NCI-H1105 treated with DMSO at 0.1 percent for 48 hours (cell line): ENCODE measurements around the gene EEPD1.

Source experiments
- DNase-seq: peaks from one replicate; lab custom pipeline; 2025; lab: John Stamatoyannopoulos, UW

Gene EEPD1

DNA sequence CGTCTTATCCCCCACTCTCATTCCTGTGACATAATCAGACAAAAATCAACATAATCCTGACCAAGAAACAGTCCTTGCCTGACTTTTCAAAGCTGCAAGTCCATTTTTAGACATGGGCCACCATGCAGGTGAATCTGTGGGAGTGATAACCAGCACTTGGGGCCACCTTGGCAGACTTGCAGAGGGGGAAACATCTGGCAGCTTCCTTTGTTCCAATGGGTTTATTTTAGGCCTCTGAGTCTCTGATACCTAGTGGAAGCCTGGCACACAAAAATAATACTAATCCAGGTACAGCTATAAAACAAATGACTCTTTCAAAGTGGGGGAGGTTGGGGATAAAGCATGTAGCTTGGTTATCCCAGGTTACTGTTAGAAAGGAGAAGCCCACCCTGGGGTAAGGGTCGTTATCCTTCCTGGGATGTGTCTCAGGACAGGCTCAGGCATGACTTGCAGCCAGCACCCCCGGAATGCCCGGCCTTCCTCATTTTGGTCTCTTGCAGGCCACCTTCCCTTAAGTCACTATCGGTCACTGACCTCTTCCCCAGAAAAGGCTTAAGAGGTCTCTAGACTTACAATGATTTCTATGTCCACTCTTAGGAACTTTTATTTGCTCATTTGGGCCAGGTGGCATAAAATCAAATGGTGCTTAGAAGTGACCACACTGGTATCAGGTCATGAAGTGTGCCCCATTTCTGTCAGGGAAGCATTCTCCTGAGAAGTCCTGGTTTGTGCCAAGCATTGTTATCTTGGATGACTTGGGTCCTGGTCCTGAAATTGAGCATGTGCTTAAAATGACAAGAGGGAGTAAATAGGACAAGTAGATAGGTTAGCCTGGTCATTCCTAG lies 37.6 kb downstream of the EEPD1 start:
- no peak for DNase-seq

DNA sequence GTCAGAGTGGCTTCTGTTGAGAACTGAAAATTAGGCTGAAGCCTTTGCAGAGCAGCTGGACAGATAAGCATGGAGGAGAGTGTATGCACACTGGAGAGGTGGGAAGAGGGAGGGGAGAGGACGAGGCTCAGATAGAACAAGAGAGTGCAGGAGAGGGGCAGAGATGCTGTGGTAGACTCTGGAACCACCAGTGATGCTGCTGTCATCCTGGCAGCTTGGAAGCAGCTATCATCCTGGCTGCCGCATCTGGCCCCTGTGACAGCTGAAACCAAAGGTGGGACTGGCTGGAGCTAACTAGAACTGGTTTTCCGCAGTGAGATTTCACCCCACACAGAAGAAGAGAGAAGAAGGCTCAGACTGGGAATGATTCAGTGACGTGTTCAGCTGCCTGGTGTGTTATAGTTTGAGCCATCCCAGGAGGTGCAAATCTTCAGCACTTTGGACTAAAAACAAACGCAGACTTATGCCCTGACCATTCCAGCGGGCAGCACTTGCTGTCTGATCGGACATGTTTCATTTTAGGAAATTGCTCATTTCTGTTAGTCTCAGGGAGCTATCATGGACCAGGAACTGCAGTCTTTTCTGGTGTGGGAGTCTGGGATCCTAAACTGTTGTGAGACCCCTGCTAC lies 38.4 kb downstream of the EEPD1 start:
- no peak for DNase-seq

DNA sequence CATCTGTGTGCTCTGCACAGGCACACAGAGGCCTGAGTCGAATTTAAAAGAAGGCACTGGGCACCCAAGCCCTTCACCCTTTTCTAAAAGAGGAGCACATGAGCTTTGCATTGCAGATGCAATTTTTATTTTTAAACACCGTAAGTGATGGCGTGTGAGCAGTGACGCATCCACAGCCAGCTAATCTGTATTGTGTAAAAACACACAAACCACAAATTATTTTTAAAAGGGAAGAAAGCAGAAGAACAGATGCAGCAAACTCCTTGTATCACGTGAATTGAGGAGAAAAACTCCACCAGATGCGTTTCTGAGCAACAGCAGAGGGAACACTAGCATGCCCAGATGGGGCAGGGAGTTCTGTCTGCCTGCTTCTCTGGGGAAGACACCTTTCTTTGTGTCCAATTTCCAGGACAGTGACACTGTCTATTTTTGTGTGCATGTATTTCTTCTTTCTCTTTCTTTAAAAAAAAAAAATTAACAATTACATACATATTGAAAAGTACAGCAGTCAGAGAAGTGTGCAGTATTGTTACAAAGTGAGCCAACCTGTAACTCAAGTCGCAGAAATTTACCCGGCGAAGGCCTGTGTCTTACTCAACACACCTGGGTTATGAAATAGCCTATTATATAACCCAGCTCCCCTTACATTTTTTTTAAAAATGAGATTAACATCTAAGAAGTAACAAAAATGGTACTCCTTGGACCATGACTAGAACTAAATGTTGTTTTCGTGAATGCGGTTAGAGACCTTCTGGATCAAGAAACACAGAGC lies 39.2 kb downstream of the EEPD1 start:
- DNase-seq, result no peak

DNA sequence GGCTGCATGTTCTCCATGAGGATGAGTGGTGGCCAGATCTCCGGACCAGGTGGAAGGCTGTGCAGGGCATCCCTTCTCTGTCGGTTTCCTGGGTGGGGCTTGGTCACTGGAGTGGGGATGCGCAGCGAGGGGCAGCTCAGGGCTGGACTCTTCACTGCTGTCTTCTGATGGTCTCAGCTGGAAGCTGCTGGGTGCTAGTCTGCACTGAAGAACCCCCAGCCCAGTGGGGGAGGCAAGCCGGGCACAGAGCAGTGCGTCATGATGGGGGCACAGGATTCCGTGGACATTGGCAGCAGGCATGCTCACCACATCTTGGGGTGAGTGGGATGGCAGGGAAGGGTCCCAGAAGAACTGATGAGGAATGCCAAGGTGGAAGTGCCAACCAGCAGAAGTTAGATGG lies 39.8 kb downstream of the EEPD1 start:
- DNase-seq, result no peak

DNA sequence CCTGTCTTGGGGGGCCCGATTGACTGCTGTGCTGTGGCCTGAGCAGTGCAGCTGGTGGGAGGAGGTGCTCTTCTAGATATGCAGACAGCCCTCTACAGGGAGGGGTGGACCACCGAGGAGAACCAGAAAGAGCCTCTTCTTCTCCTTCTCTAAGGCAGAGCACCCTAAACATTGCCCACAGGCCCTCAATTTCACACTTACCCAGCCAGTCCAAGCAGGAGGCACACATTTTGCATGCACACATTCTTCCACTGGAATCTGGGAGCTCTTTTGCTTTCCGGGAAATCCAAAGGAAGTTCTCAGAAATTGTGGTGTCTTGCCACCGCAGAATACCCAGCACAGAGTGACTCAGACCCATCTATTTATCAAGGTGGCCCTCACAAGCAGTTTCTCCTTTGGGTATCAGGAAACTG lies 45.8 kb downstream of the EEPD1 start:
- no peak for DNase-seq

DNA sequence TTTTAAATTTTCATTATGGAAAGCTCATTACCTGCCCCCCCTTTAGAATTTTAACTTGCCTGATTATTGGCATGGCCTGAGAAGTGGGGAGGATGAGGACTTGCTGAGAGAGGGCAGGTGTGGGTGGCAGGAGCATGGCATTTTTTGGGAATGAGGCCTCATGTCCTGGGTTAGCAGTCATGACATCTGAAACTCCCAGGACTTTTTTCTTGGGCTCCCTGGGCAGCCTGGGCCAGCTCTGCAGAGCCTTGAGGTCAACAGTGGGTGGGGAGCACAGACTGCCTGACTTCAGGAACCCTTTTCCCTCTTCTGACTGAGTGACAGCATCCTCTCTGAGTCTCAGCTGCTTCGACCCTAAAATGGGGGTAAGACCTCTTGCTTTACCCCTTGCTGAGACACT lies 46.3 kb downstream of the EEPD1 start:
- DNase-seq, result no peak

DNA sequence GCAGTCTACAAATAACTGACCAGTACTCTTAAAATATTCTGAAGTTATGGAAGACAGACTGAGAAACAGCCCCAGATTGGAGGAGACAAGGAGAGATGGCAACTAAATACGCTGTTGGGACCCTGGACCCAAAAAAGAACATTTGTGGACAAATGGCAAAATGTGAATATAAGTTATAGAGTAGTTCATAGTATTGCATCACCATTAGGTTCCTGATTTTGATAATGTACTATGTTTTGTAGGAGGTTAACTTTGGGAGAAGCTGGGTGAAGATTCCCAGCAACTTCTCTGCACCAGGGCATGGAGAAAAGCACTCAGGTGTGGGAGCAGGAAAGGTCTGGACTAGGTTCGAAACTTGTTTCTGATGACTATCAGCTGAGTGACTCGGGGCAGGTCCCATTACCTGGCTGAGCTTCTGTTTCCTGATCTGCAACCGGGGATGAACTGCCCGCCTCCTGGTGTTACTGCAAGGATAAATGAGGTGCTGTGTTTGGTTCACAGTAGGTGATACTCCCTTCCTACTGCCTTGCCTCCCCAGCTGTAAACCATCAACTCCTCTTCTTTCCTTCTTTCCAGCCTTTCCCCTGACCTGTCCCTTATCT lies 48.2 kb downstream of the EEPD1 start:
- DNase-seq, result no peak

DNA sequence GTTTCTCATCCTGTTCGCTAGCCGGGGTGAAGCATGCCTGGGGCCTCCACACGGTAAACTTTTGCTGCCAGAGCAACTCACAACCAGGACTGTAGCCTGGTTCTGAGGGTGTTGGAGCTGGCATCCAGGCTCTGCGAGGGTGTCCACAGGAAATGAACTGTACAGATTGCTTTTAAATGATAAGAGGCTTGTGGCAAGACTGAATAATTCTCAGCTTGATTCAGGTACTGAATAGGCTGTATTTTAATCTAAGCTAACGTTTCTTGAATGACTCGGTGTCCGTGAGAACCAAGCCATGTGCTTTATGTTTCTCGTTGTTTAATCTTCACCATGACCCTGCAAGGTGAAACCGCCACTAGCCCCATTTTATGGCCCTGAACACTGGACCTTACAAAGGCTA lies 49.3 kb downstream of the EEPD1 start:
- no peak for DNase-seq

DNA sequence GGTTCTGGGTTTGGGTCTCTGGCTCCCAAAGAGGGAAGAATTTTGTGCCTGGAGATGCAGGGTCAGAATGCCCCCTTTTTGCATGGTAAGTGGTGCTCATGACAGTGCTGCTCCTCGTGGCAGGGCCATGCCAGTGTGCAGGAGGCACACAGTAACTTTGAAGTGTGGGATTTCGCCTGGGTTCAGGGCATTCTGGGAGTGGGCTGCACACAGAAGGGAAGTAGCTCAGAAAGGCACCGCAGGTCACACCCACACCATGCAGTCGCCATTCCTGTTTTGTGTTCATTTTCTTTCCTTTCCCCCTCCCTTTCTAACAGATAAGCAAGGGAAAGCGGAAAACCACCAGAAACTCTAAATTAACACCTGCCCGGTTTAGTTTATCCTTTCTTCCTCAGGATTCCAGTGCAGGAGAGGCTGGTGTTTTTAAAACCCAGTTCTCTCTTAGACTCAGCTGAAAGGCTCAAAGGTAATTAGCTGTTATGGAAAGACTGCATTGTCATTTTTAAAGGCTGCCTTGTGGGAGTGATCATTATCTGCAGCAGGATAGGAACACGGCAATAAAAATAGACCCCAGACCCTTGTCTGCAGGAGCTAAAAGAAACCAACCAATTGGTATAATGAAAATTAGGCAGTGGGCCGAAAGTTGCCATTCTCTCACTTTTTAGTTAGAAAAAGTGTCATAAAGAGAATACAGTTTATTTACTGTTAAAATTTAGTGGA lies 50.2 kb downstream of the EEPD1 start:
- no peak for DNase-seq

DNA sequence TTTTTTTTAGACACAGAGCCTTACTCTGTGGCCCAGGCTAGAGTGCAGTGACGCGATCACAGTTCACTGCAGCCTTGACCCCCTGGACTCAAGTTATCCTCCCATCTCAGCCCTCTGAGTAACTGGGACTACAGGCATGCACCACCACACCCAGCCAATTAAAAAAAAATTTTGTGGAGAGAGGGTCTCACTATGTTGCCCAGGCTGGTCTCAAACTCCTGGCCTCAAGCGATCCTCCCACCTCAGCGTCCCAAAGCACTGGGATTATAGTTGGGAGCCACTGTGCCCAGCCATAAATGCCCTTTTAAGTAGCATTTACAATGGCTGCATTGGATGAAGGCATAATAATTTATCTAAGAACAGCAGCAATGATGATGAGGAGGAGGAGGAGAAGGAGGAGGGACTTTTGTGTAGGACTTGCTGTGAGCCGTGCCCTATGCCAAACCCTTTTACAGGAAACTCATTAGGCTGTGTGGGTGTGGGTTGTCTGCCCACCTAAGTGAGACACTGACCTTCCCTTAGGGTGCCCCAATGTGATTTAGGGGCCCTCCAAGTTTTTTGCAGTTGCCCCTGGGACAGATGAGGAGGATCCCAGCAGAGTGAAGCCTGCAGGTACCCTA lies 51.1 kb downstream of the EEPD1 start:
- no peak for DNase-seq

DNA sequence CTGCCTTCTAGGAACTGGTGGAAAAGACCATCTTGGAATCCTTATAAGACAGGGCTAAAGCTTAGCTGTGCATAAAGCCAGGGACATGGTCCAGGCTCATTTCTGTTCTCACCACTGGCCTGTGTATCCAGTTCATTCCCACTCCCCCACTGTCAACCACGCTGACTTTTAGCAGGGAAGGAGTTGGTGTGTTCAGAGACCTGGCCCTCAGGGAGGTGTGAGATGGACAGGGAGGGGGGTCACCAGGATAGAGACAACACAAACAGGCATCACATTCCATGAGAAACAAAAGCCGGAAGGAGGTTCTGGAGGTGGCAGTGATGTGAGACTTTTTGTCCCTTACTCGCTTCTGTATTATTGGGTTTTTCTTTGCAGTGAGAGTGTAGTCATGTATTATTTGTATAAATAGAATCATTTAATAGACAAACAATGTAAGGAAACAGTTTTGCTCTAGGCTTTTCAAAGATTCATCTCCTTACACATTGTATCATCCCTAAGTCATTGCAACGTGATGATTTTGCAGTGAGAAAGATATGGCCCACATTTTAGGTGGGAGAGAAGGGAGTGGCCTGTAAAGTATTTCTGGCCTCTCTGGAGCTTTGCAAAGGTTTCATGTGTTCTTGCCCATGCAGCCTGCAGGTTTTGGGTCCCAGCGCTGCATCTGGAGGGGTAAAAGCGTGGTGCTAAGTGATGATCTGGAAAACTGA lies 52.0 kb downstream of the EEPD1 start:
- DNase-seq, result no peak

DNA sequence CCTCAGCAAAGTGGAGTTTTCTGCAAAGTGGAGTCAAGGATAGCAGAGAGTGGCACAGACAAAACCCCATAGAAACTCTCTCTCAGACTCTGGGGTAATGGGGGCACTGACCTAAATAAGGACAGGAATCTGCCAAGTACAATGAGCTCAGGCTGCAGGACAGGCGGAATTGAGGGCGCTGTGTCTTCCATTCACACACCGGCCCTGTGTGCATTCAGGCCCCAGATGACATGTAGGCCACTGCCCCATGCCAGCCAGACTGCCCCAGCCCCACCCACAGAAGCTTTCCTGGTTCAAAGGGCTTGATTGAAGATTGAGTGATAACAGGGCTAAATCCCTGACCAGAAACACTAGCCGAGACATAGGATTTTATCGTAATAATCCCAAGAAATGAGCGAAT lies 52.7 kb downstream of the EEPD1 start:
- DNase-seq, result no peak

DNA sequence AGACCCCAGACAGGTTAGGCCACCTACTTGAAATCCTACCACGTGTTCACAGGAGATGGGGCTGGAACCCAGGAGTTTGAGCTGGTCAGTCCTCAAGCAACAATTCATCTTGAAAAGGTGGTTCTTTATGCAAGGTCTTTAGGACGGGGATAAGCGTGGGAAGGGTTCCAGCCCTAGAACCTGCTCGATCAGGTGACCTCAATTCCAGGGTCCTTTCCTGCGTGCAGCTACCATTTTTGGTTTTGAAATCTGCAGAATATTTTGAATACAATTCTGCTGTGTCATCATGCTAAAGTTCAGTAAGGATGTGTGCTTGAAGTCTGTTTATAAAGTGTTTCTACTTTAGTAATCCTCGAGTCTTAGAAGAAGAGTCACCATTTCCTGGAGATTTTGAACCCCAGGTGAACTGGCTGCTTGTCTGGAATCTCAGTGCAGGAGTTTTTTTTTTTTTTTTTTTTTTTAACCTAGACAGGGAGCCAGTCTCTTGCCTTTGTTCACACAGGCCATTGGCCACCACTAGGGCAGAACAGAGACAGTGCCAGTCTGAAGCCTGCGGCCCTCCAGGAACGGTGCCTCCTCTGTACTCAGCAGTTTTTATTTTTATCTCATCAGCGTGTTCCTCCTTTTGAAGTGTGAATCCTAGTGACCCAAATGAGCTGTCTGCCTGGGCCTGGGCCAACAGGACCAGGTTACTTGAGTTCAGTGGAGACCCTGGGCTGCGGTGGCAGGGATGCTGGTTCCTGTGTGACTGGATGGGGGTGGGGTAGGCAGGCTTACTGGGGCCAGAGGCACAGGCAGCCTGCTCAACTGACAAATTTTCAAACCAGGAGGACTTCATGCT lies 54.6 kb downstream of the EEPD1 start:
- no peak for DNase-seq

DNA sequence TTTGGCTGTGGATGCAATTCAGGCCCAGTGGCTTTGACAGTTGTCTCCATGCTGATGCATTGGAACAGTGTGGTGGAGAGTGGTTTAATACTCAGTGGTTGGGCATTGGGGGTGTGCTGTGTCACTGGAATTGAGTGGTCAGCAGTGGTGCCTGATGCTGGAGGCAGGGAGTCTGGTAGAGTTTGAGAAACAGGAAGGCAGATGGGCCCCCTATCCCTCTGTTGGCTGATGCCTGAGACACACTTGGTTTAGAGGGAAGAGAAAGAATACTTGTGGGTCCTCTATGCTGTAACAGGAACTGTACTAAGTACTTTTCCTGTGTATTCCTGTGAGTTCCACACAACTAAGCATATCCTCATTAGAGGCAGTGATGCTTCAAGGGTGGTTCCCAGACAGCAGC lies 55.4 kb downstream of the EEPD1 start:
- no peak for DNase-seq

DNA sequence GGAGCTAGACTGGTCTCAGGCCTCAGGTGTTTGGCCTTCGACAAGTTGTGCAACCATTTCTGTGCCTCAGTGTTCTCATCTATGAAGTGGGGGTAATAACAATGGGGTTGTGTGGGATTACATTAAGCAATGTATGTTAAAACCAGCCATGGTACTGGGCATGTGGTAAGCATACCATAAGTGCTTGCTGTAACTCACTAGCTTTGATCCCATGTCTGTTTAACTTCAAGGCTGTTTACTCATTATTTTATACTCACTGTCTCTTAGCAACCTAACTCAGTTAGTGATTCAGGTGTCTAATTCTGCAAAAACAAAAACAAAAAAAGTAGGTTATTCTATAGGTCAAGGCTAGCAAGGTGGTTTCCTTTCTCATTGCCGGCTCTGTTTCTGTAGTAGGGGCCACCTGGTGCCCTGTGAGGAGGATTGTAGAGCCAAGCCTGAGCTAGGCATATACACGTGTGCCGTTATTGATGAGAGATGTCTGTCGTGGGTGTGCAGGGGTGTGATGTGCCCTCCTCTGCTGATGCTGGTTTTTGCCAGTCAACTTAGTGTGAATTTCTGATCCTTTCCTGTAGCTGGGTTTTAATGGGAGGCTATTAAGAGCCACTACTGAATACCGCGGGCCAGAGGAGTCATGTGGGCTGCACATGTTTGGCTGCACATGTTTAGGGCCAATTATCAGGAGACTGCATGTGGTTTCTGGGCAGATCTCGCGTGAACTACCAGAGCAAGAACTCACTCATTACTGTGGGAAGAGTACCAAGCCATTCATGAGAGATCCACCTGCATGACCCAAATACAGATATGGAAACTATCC lies 56.2 kb downstream of the EEPD1 start:
- no peak for DNase-seq

DNA sequence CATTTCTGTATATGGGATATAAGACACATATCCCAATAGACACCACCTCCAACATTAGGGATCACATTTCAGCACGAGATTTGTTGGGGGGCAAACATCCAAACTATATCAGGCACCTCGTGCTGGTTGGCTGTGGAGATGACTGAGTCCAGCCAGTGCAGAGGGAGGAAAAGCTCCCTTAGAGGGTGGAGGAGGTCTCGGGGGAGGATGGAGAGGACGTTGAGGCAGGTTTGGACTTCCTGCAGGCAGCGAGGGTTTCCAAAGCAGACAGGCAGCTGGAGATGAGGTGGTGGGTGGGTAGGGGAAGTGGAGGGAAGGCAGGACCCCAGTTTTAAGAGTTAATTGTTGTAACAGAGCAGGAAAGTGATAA lies 56.7 kb downstream of the EEPD1 start:
- no peak for DNase-seq

DNA sequence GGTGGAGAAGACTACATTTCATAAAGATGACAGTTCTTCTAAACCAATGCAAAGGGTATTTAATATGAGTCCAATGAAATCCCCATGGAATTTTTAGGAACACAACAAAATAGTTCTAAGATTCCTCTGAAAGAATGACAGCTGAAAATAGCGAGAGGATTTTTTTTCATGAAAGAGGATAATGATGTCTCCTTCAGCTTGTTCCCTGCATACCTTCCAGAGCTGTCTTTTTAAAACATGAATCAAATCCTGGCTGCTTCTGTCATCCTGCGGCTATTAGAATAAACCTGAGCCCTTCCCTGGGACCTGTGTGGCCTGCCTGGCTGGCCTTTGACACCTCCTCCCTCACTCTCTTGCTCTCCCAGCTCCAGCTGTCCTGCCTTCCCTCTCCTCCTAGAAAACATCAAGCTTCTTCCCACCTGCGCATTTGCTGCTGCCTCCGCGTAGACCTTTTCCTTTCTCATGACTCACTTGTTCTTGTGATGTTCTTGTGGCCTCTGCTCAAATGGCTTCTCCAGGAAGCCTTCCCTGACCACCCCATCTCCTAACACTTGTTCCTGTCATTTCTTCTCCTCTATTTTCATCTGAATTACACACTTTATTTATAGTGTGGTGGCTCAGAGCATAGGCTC lies 57.4 kb downstream of the EEPD1 start:
- DNase-seq, result no peak

DNA sequence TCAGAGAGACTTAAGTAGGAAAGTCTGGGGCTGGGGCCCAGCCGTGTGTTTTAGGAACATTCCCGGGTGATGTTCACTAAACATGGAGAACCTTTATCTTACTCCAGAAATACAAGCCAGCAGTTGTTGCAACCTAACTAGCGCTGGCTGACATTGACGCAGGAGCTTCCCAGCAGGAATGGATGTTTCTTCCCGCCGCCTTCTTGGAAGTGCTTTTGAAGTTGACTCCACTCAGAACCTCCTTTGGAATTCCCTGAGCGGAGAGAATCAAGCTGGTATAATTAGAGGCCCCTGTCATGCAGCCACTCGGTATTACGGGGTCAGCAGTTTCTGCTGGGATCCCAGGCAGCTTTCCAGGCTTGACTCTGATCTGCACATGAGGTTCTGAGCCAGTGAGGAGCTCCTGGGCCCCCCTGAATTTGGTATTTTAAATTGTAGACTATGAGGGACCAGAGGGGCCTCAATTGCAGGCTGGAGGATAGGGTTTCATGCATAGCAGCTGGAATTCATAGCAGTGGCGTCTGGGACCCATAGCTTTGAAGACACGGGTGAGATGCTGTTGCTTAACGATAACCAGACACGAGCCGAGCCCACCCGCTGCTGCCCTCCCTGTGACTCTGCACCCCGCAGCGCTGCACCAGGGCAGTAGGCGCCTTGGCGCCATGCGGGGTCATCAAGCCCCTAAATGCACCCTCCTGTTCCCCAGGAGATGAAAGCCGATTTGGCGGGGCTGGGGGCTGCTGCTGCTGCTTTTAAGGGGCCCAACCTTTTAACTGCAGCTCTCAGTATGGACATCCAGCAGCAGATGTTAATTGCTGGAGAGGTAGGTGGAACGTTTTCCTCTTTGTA lies 61.8 kb downstream of the EEPD1 start:
- DNase-seq, result no peak
